Endothelial cell (in vitro differentiated cells): ENCODE results near the gene ZNF440. TPM values are rescaled to one million over a fixed set of nuclear protein-coding genes. Genes with fewer than 3 reads are reported as not detected.
"Not testable (repeated sequence)": the region's sequence is repeated elsewhere in the genome, so short reads cannot be mapped to it uniquely, and the experiment has no call there.

ENCODE experiments used
- DNase-seq: peaks from one replicate; pipeline ENCODE4 v3.0.0; 2021; ENCODE audit warnings: low spot score
- H3K27ac Mint-ChIP-seq: one replicate; pipeline ENCODE4 v1.8.0; 2021; ENCODE audit warnings: mixed read lengths, inconsistent platforms; ENCODE audit not compliant: unreplicated experiment
- H3K27me3 Mint-ChIP-seq: one replicate; pipeline ENCODE4 v1.8.0; 2021; ENCODE audit warnings: mild to moderate bottlenecking, moderate library complexity, mixed read lengths, inconsistent platforms; ENCODE audit not compliant: unreplicated experiment
- H3K36me3 Mint-ChIP-seq: one replicate; pipeline ENCODE4 v1.8.0; 2021; ENCODE audit warnings: mild to moderate bottlenecking, low read depth, mixed read lengths, inconsistent platforms; ENCODE audit not compliant: unreplicated experiment
- H3K4me1 Mint-ChIP-seq: one replicate; pipeline ENCODE4 v1.8.0; 2021; ENCODE audit warnings: mild to moderate bottlenecking, mixed read lengths, inconsistent platforms; ENCODE audit not compliant: unreplicated experiment
- H3K4me3 Mint-ChIP-seq: one replicate; pipeline ENCODE4 v1.8.0; 2021; ENCODE audit warnings: mild to moderate bottlenecking, mixed read lengths, inconsistent platforms; ENCODE audit not compliant: unreplicated experiment
- H3K9me3 Mint-ChIP-seq: one replicate; pipeline ENCODE4 v1.8.0; 2021; ENCODE audit warnings: mixed read lengths, inconsistent platforms; ENCODE audit not compliant: unreplicated experiment
- CTCF ChIP-seq: fragments of 200-600 bp; sonication (generic); IDR thresholded peaks from one replicate; pipeline ENCODE4 v1.5.0; 2021; ENCODE audit warnings: antibody characterized with exemption; ENCODE audit not compliant: unreplicated experiment
- long read RNA-seq: library from polyadenylated mRNA; unstranded; transcript quantifications from one replicate; pipeline ENCODE4 v2.0.0, GENCODE V29; 2020; ENCODE audit not compliant: unreplicated experiment
- total RNA-seq: library from RNA; stranded (reverse); fragmentation: NEBNext Ultra II Directional; extraction: Animal tissue kit (Norgen Biotek cat#: 25700); gene quantifications from one replicate; pipeline ENCODE4 v1.2.1, GENCODE V29; 2021; ENCODE audit not compliant: unreplicated experiment

The ZNF440 gene
- 0.44 TPM for total RNA-seq
- long read RNA-seq, result 0 reads

DNA sequence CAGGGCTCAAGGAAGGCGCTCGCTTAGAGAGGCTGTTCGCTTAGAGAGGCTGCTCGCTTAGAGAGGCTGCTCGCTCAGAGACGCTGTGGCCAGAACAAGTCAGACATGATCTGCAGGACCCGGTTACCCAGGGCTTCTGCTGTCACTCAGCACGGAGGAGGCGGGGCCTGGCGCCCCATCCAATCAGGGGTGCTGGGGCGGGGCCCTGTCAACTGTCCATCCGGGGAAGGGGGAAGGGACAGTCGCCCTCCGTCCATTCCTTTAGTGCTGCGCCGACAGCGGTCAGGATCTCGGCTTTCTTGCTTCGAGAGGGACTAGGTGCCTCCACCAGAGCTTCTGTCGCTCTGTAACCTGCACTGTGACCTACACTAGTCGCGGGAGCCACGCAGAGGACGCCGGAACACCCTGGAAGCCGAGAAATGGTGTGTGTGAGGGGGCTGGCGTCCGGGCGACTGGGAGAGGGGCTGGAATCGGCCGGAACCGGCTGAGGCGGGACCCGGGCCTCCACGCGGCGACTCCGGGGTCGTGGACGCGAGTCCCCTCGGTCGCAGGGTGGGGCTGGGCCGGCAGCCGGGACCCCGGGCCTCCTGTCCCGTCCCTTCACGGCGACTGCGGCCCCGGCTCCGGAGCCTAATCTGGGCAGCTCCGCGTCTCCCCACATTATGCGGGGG lies at the start of gene ZNF440:
ZNF440 (plus strand) TSS at position 245 of the 671 bp plus-strand sequence; CDS start at position 420, 175 bp downstream.
- Mint-ChIP-seq H3K4me3 (no peak within 1 kb of the TSS), H3K27me3 (peaks cover 3% of the 10 kb centered on the region), H3K9me3 (peaks cover 30% of the 10 kb centered on the region), H3K36me3 (no peaks in the 10 kb centered on the region), H3K27ac (no peak within 1 kb of the TSS), H3K4me1 (no peaks in the 10 kb centered on the region)
- TF ChIP-seq CTCF, result no peak
- DNase-seq, result no peak

- TF ChIP-seq CTCF, result no peak
- H3K4me1 Mint-ChIP-seq, result no peaks in the 10 kb centered on the region
- no peak within 1 kb of the TSS for H3K27ac Mint-ChIP-seq
- DNase-seq, result no peak
- H3K9me3 Mint-ChIP-seq, result peaks cover 32% of the 10 kb centered on the region
- H3K27me3 Mint-ChIP-seq, result peaks cover 7% of the 10 kb centered on the region
- H3K36me3 Mint-ChIP-seq, result peaks cover 9% of the 10 kb centered on the region
- no peak within 1 kb of the TSS for H3K4me3 Mint-ChIP-seq
Measured at GRCh38 chr19:11766597-11767591, 47.2 kb upstream of the ZNF440 start, which contains the start of gene ZNF441. TSS of gene ZNF441 (plus strand) at chr19:11767000. CDS start at chr19:11767194, 194 bp downstream.

DNA sequence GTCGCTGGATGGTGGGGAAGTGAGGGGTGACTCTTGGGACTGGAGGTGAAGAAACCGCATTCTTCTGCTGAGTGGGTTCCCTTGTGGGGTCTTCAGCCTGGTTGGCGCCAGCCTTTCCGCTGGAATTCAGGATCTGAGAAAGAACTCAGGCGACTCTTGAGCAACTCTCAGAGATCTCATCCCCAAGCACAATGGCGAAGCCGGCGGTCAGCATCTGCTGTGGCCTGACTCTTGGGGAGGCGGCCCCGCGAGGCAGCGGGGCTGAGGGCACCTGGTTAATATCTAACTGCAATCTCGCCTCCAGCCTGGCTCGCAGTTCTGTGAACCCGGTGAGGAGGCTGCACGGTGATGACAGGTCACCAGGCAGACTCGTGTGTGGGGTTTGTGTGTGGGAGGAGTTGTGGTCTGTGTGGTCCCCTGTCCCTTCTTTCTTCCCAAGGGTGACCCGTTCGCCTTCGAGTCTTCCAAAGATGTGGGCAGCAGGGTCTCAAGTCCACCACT lies 46.4 kb upstream of the ZNF440 start:
- Mint-ChIP-seq H3K4me3 (no peak overlapping the region), H3K27me3 (peaks cover 7% of the 10 kb centered on the region), H3K36me3 (peaks cover 14% of the 10 kb centered on the region), H3K4me1 (no peaks in the 10 kb centered on the region), H3K9me3 (peaks cover 37% of the 10 kb centered on the region), H3K27ac (no peak overlapping the region)
- DNase-seq, result no peak
- no peak for TF ChIP-seq CTCF

DNA sequence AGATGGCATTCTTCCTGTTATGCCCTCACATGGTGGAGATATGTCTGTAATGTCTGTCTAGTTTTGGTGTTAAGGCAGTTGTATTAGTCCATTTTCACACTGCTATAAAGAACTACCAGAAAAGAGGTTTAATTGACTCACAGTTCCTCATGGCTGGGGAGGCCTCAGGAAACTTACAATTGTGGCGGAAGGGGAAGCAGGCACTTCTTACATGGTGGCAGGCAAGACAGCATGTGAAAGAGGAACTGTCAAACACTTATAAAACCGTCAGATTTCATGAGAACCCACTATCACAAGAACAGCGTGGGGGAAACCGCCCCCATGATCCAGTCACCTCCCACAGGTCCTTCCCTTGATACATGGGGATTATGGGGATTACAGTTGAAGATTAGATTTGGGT lies 44.1 kb upstream of the ZNF440 start:
- H3K27ac Mint-ChIP-seq, result no peak overlapping the region
- TF ChIP-seq CTCF, result no peak
- H3K36me3 Mint-ChIP-seq, result peaks cover 14% of the 10 kb centered on the region
- H3K27me3 Mint-ChIP-seq, result peaks cover 6% of the 10 kb centered on the region
- H3K9me3 Mint-ChIP-seq, result peaks cover 46% of the 10 kb centered on the region
- no peak for DNase-seq
- H3K4me3 Mint-ChIP-seq, result no peak overlapping the region
- H3K4me1 Mint-ChIP-seq, result no peaks in the 10 kb centered on the region

DNA sequence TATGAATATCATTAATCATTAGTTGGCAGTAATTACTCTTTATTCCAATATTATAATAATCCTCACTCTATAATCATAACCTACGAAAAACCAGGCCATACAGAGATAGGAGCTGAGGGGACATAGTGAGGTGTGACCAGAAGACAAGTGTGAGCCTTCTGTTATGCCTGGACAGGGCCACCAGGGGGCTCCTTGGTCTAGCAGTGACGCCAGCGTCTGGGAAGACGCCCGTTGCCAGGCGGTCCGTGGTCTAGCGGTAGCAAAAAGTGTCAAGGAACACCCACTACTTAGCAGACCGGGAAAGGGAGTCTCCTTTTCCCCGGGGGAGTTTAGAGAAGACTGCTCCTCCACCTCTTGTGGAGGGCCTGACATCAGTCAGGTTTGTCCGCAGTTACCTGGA lies 42.6 kb upstream of the ZNF440 start:
- not testable (repeated sequence) for DNase-seq, H3K27me3 Mint-ChIP-seq, H3K4me3 Mint-ChIP-seq, H3K27ac Mint-ChIP-seq, H3K4me1 Mint-ChIP-seq
- Mint-ChIP-seq H3K36me3 (peaks cover 14% of the 10 kb centered on the region), H3K9me3 (peaks cover 48% of the 10 kb centered on the region)

GRCh38 chr19:11776669-11777068 lies 37.4 kb upstream of the ZNF440 start:
- not testable (repeated sequence) for H3K4me3 Mint-ChIP-seq, H3K4me1 Mint-ChIP-seq, H3K27ac Mint-ChIP-seq, H3K36me3 Mint-ChIP-seq, DNase-seq, H3K27me3 Mint-ChIP-seq
- peaks cover 31% of the 10 kb centered on the region for H3K9me3 Mint-ChIP-seq
